CD4-positive, alpha-beta T cell (primary cell): Measurements from ENCODE around the gene CCDC15. TPM values are rescaled to one million over a fixed set of nuclear protein-coding genes. Genes with fewer than 3 reads are reported as not detected.

Experiments used
- total RNA-seq, 174 experiments: library from RNA in 2 of 174; stranded (reverse) in 2 of 174; gene quantifications; one replicate each; pipeline ENCODE4 v1.2.3 and lab custom pipeline; 2021 to 2026

CCDC15 gene
- total RNA-seq, 2 experiments from 2014 or later = 0.89 to 1.1 TPM

Other genes with a start within 250 kb of the CCDC15 start
- gene NRGN, start 214.3 kb upstream of the CCDC15 start, total RNA-seq = 1 to 10 TPM in 1 of 2 experiments, under 1 TPM in 1; 0.84 to 1.4 TPM
- under 1 TPM in 1 of 2 experiments, not detected in 1; 0.28 TPM for gene VSIG2, start 201.9 kb upstream of the CCDC15 start, total RNA-seq
- gene ESAM, start 191.9 kb upstream of the CCDC15 start, total RNA-seq = under 1 TPM; 0.38 to 0.64 TPM
- 1 to 10 TPM; 4.2 to 5.1 TPM for gene MSANTD2, start 153.8 kb upstream of the CCDC15 start, total RNA-seq
- gene ROBO3, start 88.8 kb upstream of the CCDC15 start, total RNA-seq = 10 to 100 TPM; 26.2 to 27.2 TPM
- not detected for gene ROBO4, start 56.3 kb upstream of the CCDC15 start, total RNA-seq
- not detected for gene HEPN1, start 35.0 kb upstream of the CCDC15 start, total RNA-seq
- not detected for gene HEPACAM, start 18.2 kb upstream of the CCDC15 start, total RNA-seq
- under 1 TPM; 0.25 to 0.34 TPM for gene SLC37A2, start 109.1 kb downstream of the CCDC15 start, total RNA-seq
- gene TMEM218, start 157.4 kb downstream of the CCDC15 start, total RNA-seq = 1 to 10 TPM; 3.9 to 4.4 TPM
- not detected for gene PKNOX2, start 210.5 kb downstream of the CCDC15 start, total RNA-seq